Fibroblast of skin of back (primary cell): Measurements from ENCODE around the gene PGBD4.
"Not testable (repeated sequence)": the region's sequence is repeated elsewhere in the genome, so short reads cannot be mapped to it uniquely, and the experiment has no call there.

Experiments
- DNase-seq: peaks from one replicate; pipeline ENCODE4 v3.0.0-alpha.2; 2013

PGBD4 gene

DNA sequence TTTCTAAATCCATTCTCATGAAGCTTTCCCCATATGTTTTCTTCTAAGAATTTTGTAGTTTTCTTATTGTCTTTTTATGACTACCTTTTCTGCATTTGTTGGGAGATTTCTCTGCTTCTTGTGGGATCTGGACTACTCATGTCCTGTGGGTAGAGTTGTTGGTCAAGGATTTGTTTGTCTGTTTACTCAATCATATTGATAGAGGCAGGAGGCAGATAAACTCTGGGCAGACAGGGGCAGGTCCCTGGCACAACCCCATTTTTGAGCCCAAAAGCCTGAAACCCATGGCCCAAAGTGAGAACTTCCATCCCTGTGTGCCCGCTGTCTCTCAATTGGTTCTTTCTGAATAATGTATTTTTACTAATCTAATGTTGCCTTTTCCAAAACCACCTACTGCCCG lies 12.3 kb downstream of the PGBD4 start:
- DNase-seq = no peak

DNA sequence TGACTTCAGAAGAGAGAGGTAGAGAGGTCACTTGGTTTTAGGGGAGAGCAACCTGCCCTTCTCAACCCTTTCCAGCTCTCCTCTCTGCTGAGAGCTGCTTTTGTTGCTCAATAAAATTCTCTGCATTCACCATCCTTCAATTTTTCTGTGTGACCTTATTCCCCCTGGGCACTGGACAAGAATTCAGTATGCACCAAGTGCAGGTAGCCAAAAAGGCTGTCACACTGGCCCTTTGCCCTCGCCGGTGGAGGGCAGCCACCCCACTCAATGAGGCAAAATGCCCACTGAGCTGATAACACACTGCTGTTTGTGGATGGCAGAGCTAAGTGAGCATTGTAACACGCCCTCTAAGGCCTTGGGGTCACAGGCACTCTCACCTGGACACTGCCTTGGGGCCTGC lies 12.9 kb downstream of the PGBD4 start:
- DNase-seq = no peak

- DNase-seq = no peak
Measured at GRCh38 chr15:34116620-34117019, 14.7 kb downstream of the PGBD4 start.

GRCh38 chr15:34119291-34119690 lies 17.4 kb downstream of the PGBD4 start:
- peak; percentile 24 for DNase-seq

GRCh38 chr15:34120420-34120819 lies 18.5 kb downstream of the PGBD4 start:
- DNase-seq = not testable (repeated sequence)

GRCh38 chr15:34121786-34122185 lies 19.9 kb downstream of the PGBD4 start:
- DNase-seq = not testable (repeated sequence)

DNA sequence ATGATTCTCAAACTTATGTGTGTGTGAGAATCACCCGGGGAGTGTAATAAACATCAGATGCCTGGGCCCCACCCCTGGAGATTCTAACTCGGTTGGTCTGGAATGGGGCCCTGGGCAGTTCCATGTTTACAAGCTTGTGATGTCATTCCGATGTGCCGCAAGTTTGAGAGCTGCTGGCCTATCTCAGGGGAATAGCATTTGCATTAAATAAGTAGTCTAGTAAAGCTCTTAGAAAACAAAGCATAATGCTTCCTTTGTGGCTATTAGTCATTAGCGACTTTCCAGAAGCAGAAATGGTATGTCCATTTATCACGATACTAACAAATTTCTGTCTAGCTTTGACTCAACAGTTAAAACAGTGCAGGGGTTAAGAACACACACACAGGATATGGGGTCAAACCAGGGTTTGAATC lies 20.9 kb downstream of the PGBD4 start:
- peak; percentile 90 for DNase-seq

GRCh38 chr15:34124651-34125050 lies 22.8 kb downstream of the PGBD4 start:
- no peak for DNase-seq

- no peak for DNase-seq
Measured at GRCh38 chr15:34125945-34126344, 24.1 kb downstream of the PGBD4 start.

DNA sequence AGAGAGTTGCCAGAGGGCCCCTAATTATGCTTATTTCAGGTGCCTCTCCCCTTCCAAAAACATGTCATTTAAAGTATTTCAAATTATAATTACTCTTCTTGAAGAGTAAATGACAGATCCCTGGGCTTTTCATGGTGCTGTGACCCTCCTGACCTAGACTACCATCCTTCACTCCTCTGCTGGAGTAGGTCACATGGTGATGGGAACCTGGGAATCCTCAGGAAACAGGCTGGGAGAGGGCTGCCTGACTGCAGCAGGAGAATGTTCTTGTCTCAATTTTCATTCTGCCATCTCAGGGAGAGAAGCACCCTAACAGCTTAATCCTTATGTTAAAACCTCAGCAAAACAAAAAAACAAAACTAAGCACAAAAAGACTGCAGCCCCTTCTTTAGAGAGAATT lies 24.6 kb downstream of the PGBD4 start:
- no peak for DNase-seq

- DNase-seq = no peak
Measured at GRCh38 chr15:34128898-34129297, 27.0 kb downstream of the PGBD4 start.

GRCh38 chr15:34132881-34133280 lies 31.0 kb downstream of the PGBD4 start:
- no peak for DNase-seq

GRCh38 chr15:34133511-34133910 lies 31.6 kb downstream of the PGBD4 start:
- no peak for DNase-seq

DNA sequence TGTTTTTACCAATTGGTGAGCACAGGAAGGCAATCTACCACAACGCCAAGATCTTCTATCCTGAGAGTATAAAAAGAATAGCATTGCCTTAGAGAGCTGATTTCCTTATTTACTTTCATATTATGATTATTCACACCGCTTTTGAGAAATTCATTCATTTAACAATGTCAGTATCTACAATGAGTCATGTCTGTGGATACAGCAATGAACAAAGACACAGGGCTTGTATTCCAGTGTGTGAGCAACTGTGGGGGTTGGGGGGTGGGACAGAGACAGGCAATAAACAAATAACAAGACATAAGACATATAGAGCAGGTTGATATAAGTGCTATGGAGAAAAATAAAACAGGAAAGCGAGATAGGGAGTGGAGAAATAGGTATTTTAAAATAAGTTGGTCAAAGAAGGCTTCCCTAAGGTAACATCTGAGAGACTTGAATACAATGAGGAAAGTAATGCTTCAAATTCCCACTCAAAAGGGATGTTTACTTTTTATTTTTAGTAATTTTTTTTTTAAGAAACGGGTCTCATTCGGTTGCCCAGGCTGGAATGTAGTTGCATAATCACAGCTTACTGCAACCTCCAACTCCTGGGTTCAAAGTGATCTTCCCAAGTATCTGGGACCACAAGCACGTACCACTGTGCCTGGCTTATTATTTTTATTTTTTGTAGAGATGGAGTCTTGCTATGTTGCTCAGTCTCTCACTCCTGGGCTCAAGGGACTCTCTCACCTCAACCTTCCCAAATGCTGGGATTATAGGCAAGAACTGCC lies 45.7 kb downstream of the PGBD4 start:
- DNase-seq = no peak

GRCh38 chr15:34154725-34155204 lies 52.9 kb downstream of the PGBD4 start:
- DNase-seq = peak; percentile 19

- no peak for DNase-seq
Measured at GRCh38 chr15:34155859-34156258, 54.0 kb downstream of the PGBD4 start.
